HG03066 (cell line): Measurements from ENCODE around the gene PTPRD.

Experiments
- ATAC-seq: cut with Tn5 transposase; IDR thresholded peaks from one replicate; pipeline ENCODE4 v1.9.1; 2021; ENCODE audit warnings: low read depth; ENCODE audit not compliant: unreplicated experiment

Gene PTPRD

DNA sequence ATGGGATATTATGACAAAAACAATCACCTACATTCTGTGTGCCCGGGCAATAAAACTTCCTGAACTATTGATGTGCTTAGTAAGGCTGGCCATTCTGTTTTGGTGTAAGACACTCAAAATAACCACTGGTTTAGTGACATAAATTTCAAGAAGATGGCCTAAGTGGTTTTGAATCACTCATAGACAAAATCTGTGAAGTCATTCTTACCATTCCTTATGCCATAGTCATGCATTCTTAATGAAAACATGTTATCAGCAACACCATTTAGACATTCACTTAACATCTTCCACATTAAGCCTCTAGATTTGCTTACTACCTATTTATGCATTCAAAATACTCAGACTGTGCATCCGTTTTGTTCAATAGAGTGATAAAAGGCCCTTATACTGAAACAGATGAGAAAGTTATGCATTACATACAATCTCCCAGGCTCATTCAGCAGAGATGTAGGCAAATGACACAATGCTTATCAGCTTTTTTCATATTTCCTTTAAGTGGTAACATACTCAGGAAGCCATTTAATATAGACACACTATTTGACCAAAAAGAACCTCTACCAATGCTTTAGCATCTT lies 1964.4 kb downstream of the PTPRD start:
- no peak for ATAC-seq

DNA sequence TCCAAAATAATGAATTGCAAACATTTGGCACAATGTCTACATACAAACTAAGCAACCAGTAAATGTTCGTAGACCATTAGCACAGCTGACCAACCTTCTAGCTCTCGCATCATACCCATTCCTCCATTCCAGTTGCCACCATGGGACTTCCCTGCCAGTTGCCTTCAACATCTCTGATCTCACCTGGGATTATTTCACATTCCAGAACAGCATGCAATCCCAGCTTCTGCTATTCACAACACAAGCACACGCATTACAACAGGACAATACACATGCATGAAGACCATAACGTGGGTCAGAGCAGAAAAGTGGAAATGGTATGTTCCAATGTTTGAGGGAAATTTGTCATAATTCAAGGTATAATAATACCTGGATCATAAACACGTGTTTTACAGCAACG lies 1965.0 kb downstream of the PTPRD start:
- ATAC-seq = no peak

DNA sequence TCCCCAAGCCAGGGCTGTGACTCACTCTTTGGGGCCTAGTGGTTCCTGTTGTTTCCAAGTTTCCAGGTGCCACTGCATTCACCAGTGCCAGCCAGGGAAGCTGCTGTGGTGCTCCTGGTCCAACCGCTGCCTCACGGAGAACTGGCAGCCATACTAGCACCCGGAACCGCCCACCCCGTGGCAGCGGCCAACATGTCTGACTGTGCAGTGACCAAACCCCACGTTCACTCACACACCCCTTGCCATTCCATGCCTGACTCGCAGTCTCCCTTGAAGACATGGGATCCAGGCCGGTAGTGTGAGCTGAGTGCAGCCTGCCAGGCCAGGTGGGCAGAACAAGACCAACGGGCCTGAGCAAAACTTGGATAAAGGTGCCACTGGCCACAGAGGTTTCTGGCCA lies 1968.2 kb downstream of the PTPRD start:
- ATAC-seq = no peak

DNA sequence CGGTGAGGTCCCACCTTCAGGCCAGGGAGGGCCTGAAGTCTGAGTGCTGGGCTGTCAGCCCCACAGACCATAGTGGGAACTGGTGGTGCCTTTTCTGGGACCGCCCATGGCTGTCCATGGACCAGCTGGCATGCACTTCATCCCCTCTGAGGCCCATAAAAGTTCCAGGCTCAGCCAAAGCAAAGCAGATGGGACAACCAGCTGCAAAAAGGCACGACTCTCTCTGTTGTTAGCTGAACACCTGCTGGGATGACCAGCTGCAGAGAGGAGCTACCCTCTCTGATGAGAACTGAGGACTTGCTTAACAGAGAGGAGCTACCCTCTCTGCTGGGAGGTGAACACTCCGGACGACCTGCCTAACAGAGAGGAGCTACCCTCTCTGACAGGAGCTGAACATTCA lies 1968.9 kb downstream of the PTPRD start:
- no peak for ATAC-seq

DNA sequence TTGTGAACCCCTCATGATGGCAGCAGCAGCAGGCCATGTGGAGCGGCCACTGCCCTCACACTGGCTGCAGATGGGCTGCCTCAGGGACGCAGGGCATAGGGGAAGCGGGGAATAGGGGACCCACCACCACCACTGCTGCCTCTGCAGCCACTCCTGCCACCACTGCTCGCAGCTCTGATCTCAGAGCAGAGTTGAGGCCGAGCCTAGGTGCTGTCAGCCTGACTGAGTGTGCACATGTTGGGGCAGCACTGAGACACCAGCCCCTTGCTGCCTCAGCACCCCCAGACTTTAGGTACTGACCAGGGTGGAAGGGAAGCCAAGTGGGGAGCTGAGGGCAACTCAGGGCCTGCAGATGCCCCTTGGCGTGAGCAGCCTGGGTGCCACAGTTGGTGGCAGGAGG lies 1969.3 kb downstream of the PTPRD start:
- ATAC-seq = no peak

DNA sequence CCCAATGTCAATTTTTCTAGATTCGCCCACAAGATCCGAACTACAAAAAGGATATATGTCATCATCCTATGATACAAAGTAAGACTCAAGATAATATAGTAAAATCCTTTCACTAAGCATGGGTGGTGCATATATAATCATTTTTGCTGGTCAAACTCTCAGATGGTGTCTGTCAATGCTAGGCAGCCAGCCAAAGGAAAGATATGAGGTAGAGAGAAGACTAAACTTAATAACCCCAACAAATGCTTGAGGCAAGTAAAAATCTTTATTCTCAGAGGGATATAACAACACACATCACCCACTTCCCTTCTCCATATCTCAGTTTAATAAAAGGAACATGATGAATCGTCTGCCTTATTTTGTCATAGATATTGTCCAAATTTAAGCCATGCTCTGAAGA lies 1972.0 kb downstream of the PTPRD start:
- no peak for ATAC-seq

DNA sequence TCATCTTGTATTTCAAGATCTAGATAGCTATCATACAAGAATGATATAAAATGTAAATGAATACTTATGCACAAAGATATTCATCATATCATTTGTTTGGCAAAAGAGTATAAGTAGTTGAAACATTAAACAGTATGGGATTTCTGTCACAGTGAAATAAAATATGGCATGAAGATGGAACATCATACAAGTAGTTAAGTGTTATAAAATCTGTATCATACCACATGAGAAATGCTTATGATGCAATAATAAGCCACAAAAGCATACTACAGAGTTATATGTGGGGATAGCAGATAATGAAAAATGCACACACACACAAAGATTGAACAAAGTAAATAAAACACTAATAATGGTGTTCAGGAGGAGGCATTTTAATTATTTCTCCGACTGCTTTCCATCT lies 1975.2 kb downstream of the PTPRD start:
- no peak for ATAC-seq

DNA sequence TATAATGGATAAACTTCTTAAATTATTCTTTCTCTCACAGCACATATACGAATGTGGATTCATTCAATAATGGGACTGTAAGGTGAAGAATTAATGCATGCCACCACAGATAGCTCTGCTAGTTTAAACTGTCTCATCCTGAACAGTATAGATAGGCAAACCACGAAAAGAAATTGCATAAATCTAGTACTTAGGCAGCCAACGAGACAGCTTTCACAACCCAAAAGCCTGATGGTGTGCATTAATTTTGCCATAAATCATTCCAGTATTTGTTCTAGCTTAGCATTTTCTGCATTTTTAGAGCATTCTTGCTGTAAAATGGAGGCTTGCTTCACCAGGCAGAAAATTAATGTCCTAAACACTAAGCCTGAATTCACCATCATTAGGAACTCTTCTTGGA lies 1979.0 kb downstream of the PTPRD start:
- no peak for ATAC-seq

DNA sequence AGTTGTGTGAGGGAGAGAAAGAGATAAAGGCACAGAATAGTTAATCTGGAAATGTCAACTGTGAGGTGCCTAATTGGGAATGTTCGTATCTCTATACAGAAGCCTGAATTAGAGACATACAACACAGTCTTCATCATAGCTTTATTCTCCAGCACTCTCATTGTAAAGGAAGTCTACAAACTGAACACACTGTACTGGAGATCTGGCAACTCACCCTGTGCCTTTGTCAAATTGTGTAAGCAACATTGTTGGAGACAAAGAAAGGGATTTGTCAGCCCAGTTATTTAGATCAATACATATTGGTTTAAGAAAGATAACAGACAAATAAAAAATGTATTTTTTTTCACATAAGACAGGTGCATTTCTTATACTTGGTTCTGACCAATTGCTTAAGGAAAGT lies 1980.3 kb downstream of the PTPRD start:
- no peak for ATAC-seq

DNA sequence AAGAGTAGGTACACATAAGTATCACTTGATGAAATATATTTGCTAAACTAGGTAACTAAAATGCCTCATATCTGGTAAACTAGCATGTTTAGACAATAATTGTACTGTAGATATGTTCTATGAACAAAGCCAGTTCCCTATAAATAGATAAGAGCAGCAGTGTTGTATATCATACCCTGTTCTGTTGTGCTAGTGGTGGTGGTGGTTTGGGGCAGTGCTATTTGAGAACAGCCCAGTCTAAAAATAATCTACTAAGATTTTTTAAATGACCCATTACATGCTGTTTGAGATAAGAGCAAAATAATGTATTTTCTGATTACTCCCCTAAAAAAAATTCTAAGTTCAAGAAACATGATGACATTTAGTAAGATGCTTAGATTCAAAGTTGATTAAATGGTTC lies 1984.0 kb downstream of the PTPRD start:
- no peak for ATAC-seq

DNA sequence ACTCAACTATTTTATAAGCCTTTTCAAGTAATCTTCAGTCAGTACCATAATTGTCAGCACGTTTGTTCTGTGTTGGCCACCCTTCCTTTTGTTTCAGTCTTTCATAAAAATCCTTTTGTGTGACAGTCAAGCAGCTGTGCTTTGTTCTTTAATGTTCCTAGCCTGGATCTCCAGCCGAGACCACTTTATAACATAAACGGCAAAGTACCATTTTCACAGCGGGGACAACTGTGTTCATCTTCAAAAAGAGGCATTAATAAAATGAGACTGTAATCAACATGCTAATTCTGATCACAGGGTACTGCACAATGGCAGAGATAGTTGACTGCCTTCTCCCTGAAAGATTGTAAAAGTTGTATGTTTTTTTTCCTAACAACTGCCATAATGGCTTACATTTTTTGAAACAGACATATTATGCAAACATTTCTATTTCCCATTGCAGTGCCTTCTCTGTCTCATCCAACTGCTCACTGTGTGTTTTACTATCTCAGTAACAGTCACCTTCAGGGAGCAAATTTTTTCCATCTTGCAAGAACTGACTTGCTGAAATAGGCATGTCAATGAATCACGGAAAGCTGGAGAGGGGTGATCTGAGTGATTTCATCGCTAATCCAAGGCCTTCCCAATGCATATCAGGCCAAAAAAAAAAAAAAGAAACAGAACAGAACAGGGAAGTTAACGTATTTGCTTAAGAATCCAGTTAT lies 1984.7 kb downstream of the PTPRD start:
- no peak for ATAC-seq

DNA sequence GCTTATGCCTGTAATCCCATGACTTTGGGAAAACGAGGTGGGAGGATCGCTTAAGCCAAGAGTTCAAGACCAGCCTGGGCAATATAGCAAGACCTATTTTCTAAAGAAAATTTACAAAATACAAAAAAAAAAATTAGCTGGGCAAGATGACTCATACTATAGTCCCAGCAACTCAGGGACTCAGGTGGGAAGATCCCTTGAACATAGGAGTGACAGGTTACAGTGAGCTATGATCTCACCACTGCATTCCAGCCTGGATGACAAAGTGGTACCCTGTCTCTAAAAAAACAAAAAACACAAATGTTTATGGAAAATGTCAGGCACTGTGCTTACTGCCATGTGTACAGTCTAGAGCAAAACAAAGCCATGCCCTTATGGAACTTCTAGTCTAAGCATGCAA lies 1989.9 kb downstream of the PTPRD start:
- ATAC-seq = no peak

DNA sequence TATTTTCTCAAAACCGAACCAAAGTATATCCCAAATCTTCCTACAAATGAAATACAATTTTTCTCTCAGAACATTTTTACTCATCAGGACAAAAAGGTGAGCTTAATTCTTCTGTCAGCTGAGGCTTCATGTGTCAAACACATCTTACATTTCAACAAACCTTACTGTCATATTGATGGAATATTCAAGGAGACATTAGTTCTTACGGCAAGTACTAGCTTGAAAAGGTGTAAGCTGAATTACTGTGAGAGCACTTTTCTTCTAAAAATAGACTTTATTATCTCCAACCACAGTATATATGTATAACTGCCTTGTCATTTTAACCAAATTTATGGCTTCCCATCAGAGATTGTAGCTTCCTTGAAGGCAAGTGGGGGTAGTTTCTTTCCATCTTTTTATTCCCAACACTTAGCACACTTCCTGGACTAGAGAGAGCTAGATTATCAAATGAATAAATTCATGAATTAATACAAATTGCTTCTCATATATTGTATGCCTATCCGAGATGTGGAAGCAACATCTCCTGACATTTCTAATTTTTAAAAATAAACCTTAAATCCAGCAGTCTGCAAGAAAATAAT lies 1990.5 kb downstream of the PTPRD start:
- no peak for ATAC-seq

DNA sequence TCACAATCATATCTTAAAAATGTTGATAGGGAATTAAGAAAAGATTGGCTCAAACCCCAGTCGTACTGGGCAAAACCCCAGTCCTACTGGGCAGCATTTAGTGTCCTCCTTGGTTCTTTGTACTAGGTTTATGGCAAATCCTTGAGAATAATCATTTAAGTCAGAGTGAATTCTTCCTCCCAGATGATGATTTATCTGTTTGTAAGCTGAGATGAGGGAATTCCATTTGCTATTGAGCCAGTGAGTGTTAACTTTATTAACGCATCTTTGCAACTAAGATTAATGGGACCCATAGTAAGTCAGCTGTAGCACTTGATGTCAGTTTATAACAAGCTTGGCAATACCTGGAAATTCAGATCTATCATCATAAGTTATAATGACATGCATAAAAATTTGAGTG lies 1991.4 kb downstream of the PTPRD start:
- ATAC-seq = no peak

DNA sequence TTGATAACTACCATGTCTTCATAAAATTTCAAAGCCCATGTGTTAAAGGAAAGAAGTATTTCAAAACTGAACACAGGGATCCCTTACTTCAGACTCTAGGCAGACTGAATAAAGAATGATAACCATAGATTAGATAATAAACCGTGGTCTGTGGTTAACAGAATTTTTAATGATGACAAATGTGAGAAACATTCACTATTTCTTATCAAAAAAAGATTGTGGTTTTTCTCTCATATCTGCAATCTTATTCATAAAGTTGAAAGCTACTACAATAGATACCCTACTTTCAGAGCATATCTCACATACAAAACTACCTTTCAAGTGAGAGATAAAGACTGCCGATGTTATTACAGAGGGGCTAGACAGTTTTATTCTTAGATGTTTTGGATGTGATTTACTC lies 1996.4 kb downstream of the PTPRD start:
- no peak for ATAC-seq

DNA sequence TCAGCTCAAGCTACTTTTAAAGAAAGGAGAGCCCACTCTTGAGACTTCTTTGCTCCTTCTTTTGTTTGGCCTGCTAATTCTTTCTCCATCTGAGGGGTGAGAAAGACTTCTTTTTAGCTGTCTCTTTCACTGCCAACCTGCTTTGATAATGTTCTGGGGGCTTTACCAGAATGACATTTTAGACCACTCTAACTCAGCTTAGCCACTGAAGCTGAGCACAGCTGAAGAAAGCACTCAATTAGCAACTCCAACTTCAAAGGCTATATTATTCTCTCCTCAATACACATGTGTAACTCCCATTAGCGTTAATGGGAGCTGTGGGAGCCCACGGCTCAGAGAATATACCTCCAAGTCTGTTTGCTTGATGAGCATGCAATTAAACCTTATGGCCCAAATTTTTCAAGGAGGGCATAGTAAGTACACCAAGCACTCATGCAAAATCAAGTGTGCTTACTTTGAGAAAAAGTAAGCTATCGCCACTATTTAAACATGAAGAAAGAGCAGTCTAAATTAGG lies 1997.8 kb downstream of the PTPRD start:
- no peak for ATAC-seq

DNA sequence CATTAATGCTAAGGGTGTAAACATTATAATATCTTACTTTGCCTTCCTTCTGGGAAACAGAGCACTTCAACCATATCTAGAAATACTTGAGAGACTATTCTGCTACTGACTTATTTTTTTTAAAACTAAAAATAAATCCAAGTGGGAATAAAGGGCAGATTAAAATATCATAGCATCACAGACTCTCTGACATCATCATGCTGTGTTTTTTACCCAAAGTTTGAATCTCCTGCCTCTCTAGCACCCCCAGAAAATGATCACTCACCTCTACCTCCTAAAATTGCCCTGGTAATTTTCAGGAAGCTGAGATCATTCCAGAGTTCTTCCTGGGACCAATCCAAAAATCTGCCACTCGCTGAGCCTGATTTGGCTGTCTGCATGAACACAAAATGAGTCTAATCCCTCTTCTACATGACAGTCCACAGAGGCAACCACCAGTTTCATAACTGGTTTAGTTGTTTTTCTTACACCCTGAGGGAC lies 1999.4 kb downstream of the PTPRD start:
- ATAC-seq = no peak

DNA sequence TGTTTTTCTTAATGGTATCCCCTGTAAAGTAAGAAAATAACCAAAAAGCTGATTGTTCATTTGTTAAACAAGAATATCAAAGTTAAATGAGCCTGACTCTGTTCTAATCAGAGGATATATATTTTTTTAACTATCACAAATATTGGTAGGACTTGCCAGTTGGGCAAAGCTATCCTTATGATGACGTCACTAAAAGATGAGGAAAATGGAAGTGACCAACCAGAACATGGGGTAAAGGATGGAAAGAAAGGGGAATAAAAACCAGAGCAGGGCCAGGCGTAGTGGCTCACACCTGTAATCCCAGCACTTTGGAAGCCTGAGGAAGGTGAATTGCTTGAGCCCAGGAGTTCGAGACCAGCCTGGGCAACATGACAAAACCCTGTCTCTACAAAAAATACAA lies 2001.6 kb downstream of the PTPRD start:
- ATAC-seq = no peak

DNA sequence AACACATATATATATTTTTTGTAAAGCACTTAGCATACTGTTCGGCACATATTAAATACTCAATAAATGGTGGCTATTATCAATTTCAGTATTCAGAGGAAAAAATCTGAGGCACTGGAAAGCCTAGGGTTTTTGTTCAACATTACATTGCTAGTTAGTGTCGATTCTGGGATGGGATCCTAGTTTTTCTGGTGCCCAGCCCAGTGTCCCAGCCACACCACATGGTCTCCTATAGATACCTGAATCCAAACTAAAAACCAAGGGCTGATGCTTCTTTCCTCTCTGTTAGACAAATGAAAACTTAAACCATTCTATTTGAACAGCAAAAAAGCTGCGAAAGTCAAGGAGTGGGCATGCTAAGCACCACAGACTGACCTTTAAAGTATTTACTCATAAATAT lies 2002.5 kb downstream of the PTPRD start:
- no peak for ATAC-seq

DNA sequence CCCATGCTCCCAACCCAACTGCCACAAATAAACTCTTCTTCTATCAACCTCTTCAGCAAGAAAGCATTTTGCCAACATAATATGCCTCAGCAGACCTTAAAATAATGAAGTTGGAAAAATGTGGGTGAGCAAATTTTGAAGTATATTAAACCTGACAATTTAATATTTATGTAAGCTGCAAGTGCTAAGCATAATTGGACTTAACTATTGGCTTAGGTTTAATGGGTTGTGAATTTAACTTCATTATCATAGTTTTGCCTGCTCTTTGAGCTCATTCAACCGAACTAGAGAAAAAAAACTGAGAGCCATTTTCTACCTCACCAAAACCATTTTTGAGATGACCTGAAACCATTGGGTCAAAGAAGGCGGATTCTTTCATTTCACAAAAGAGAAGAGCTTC lies 2007.7 kb downstream of the PTPRD start:
- ATAC-seq = no peak

DNA sequence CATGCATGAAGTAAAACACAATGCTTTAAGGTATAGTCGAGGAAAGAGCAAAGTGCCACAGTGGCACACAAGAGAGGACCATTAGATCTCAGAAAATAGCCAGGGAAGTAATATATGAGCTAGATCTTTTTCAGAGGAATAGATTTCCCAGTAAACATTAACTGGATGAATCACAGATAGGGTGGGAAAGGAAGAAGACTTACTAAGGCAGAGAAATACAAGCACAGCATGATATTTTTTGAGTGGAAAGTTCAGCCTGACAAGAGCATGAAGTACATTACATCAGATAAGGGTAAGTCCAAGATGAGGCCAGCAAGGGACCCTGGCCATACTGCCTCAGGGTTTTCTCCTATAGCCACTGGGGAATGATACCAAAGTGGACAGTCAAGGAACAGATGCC lies 2008.6 kb downstream of the PTPRD start:
- no peak for ATAC-seq
